ENCODE measurements around the gene MTCL3.

Gene MTCL3

DNA sequence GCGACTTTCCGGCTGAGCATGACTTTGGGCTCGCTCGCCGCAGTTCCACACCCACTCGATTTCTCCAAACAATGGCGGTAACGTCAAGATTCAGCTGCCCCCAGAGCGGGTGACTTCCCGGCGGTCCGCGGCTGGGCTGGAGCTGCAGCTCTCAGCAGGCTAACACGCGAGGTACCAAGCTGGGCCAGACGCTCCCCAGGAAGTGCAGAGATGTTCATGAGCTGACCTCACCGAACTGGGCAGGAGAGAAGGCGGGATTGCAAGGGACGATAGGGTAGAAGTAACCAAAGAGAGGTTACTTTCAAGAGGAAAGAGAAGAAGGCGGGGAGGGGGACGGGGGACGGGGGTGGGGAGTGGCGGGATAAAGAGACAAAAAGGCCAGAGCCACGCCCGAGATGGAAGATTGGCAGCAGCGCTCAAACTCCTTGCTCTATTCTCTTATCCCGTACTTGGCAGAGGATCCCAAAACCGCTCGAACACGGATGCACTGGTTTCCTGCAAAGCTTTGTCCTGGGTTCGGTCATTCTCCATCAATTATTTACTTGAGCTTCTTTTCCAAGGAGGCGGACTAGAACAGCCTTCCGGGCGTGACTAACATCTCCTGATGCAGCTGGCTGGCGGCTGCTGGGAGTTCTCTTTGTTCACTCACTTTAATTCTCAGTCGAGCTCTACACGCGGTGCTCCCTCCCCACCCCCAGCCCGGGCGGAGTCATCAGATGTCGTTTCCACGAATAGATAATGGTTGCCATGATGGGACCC lies at the start of gene MTCL3:
TSS of gene MTCL3 (minus strand) at position 626 of the 759 bp plus-strand sequence.
- DNase-seq: no peak

GRCh38 chr6:127567476-127567875 lies 48.3 kb upstream of the MTCL3 start:
- no peak for DNase-seq

DNA sequence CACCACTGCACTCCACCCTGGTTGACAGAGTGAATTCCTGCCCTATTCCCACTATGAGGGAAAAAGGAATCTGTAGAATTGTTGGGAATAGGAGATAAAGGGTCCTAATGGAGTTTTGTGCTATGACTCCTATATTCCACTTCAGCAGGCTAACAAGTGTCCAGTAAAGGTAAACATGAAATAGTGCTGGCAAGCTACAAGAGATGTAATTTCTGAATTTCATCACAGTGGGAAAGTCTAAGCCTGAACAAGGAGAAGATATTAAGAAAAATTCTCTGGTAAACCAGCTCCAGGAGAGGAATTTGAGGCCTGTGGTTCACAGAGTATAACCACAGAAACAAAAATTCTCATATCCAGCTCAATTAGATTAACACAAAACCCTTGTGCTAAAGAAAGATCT lies 47.5 kb upstream of the MTCL3 start:
- no peak for DNase-seq

GRCh38 chr6:127566119-127566518 lies 47.0 kb upstream of the MTCL3 start:
- DNase-seq: no peak

DNA sequence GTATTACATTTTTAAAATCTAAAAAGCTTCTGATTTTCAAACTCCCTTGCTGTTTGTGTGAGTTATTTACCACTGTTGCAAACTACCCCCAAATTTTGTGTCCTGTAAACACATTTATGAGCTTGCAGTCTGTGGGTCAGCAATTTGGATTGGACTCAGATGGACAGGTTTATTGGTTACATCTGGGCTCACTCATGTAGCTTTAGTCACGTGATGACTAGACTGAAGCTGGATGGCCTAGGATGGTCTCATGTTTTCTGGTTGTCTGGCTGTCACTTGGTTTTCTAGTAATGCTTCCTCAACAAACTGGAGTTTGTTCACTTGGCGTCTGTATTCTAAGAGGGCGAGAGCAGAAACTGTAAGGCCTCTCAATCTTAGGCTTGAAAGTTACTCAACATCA lies 45.6 kb upstream of the MTCL3 start:
- DNase-seq: no peak

DNA sequence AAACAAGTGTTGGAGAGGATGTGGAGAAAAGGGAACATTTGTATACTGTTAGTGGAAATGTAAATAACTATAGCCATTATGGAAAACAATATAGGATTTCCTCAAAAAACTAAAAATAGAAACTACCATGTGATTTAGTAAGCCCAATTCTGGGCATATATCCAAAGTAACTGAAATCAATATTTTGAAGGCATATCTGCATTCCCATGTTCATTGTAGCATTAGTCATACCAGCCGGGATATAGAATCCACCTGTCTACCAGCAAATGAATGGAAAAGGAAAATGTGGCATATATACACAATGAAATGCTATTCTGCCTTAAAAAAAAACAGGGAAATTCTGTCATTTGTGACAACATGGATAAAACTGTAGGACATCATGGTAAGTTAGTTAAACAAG lies 42.5 kb upstream of the MTCL3 start:
- DNase-seq: no peak

- no peak for DNase-seq
Measured at GRCh38 chr6:127554435-127555006, 35.4 kb upstream of the MTCL3 start.

DNA sequence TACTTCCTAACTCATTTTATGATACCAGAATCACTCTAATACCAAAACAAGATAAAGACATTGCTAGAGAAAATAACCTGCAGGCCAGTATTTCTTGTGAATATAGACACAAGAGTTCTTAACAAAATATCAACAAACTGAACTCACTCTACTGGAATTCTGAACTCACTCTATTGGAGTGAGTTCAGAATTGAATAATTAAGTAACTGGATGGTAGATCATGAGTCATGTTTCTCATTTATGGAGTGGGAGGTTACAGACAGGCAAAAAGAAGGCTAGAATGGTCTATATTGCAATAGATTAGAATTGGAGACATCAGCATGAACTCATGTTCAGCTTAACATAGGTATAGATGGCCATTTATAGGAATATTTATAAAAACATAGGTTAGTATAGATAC lies 31.3 kb upstream of the MTCL3 start:
- DNase-seq: no peak

- no peak for DNase-seq
Measured at GRCh38 chr6:127547904-127548649, 28.9 kb upstream of the MTCL3 start.

DNA sequence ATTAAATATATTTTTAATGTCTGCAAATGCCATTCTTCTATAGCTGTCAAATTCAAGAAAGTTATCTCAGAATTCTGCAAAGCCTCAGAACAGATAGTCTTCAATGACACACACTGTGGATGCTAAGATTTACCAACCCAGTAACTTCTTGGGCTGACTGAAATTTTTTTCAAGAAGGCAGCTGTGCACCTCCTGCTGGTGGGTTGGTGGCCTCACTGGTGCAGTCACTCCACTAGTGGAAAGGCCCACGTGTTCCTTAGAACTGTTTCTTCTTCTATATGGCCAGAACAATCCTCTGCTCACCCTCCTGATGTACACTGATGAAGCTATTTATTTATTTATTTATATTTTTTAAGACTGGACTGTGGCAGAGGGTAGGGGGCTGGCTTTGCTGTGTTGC lies 28.1 kb upstream of the MTCL3 start:
- DNase-seq: peak; percentile 3

DNA sequence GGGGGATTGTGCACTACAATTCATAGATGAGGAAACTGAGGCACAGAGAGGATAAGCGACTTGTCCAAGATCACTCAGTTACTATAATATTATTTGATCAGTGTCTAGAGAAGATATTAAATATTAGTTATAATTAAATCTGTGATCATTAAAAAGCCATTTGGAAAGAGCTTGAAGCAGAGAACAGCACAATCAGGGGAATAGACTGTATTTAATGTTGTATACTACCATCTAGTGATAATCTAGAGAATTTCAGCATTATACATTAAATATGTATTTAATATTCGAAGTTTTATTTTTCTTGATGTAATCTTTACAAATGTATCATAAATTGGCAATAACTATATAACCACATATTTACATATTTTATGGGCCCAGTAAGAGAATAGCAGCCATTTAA lies 20.1 kb upstream of the MTCL3 start:
- no peak for DNase-seq

- no peak for DNase-seq
Measured at GRCh38 chr6:127538750-127539264, 19.7 kb upstream of the MTCL3 start.

DNA sequence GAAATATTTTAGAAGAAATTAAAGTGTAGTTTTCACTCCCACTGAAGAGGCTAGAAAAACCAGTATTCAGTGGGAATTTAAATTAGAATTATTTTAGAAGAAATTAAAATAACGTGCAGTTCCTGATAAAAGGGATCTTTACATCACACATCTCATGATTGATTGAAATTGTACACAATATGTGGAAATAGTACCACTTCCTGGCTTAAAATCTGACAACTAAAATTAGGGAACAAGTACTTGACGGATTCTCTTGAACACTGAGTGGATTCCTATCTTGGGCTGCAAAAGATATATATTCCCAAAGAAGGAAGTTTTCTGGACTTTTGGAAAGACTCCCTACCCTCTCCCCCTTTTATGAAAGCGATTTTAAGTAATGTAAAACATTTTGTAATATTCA lies 14.6 kb upstream of the MTCL3 start:
- DNase-seq: no peak

DNA sequence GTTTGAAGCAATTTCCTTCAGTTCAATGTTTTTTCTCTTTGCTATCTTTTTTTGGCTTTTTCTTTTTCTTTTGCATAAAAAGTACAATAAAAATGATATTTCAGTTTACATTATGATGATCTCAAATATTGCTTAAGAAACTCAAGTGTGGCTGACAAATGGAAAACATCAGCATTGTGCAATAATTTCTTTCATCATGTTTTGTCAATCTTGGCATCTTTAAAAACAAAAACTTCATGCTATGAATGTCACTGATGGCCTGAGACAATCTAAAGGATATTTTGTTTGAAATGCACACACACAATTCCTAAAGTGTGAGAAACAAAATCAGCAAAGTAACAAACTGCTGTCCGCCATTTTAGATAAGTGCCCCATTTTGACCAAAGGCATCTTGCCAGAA lies 13.9 kb upstream of the MTCL3 start:
- DNase-seq: no peak

GRCh38 chr6:127522714-127523113 lies 3.6 kb upstream of the MTCL3 start:
- no peak for DNase-seq

DNA sequence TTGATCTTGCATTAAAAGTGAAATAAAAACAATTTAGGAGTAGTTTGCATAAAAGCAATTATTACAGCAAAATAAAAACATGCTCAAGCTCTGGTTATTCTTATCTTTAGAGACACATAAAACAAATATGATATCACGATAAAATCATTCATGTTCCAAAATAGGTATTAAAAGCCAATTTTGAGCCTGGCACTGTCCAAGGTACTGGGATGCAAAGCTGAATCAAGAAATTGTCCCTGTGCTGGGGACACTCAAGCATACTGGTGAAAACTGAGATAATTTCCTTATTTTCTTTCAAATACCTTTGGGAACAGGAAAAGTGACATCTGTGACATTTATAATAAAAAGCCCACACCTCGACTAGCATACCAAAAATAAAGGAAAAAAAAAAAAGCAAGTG lies 931 bp upstream of the MTCL3 start:
- DNase-seq: no peak

DNA sequence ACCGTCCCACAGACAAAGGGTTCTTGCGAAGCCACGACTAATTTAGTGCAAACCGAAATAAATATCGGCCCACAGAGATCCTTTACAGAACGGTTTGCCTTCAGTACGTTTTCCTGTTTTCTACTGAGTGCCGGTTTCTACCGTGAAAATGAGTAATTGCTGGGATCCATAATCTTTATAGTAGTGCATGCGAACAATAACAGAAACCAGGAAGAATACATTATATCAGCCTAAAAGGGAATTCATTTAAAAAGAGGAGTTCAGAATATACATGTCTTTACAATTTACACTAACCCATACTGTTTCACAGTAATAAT lies 292 bp upstream of the MTCL3 start:
- DNase-seq: no peak

- no peak for DNase-seq
Measured at GRCh38 chr6:127518191-127518709, 885 bp downstream of the MTCL3 start.

- no peak for DNase-seq
Measured at GRCh38 chr6:127517693-127518092, 1.4 kb downstream of the MTCL3 start.

- peak; percentile 27 for DNase-seq
Measured at GRCh38 chr6:127516662-127517273, 2.4 kb downstream of the MTCL3 start.

DNA sequence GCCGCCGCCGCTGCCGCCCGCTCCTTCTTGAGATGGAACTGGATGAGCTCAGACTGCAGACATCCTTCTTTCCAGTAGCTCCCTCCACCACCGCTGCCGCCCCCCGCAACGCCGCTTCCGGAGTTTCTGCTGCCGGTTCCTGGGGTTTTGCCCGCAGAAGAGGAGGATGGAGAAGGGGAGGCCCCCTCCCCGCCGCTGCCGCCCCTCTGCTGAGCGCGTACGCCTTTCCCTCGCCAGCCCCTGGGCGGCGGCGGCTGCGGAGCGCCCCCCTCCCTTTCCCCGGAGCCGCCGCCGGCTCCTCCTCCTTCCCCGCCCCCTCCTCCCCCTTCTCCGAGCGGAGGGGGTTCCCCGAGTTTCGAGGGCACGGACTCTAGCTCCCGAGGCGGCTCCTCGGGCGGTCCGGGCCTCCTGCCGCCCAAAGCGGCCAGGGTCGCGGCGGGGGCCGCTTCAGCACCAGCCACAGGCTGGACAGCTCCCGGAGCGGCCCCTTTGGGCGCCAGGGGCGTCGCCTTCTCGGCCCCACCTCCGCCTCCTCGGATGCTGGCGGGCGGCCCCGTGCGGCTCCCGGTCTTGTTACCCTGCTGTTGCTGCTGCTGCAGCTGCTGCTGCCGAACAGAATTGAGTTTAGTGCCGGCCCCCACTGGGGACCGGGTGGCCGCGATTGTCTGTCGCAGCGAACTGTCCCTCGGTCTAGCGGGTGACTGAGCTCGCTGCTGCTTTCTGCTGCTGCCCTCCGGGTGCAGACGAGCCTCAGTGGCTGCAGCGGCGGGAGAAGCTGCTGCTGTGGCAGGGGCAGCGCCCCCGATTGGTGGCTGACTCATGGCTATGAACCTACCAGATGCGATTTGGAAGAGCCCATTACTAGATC lies 3.1 kb downstream of the MTCL3 start:
- DNase-seq: peak; percentile 65

- DNase-seq: peak; percentile 14
Measured at GRCh38 chr6:127515234-127515793, 3.8 kb downstream of the MTCL3 start.
